ENCODE results near the gene VSTM4. TPM values are rescaled to one million over a fixed set of nuclear protein-coding genes. Genes with fewer than 3 reads are reported as not detected.

Gene VSTM4
- total and polyA plus RNA-seq, 9 donors, result 17.3 to 68.9 (median 42.9) TPM

DNA sequence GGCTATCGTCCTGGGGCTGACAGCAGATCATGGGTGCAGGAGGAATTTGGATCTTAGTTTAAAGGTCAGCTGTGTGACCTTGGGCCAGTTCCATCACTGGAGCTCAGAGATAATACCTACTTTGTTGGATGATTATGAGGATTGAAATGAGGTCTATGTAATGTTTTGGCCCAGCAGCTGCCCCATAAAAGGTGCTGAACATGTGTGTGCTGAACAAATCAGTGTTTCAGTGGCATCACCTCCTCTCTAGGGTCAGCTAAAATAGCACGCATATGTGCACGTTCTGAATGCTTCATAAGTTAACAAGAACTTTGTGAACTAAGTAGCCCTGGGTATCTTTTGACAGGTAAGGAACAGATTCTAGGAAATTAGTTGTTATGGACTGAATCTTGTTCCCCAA lies 90.8 kb downstream of the VSTM4 start:
- Histone ChIP-seq H3K27ac (peak overlapping the region; percentile 9 to 78), H3K9me3 (no peaks in the 10 kb centered on the region), H3K27me3 (no peaks in the 10 kb centered on the region), H3K4me3 (no peak overlapping the region), H3K4me1 (ENCODE audit: insufficient read depth) (peaks cover 18% of the 10 kb centered on the region), H3K36me3 (no peaks in the 10 kb centered on the region)
- TF ChIP-seq CTCF (IDR thresholded peaks at IDR 0.05) (no peak), POLR2A (IDR thresholded peaks at IDR 0.05) (no peak), EP300 (IDR thresholded peaks at IDR 0.05) (no peak)
- intact Hi-C loops (cut with DNase I), result no loop called here
- 18 to 35% (median 22%) methylated on average over 3 of the region's 3 CpGs for WGBS, 3 donors
- DNase-seq, result peak in 1 of 5 donors; percentile 12

DNA sequence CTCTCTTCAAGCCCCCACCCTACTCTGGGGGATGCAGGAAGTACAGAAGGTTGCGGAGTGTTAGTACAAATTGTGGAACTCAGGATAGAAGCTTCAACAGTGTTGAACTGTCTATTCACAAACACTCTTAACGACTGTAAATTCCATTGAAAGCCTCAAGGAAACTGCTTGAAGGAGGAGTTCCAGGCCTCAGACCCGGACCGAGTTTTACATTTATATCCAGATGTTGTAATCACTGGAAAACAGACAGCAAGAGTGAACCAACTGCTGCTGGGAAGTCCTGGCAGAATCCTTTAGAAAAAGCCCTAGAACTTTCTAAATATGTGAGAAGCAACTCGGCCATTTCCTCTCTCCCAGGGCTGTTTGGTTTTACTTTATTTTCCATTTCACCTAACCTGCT lies 91.6 kb downstream of the VSTM4 start:
- Histone ChIP-seq H3K9me3 (no peaks in the 10 kb centered on the region), H3K27me3 (no peaks in the 10 kb centered on the region), H3K4me3 (no peak overlapping the region), H3K4me1 (ENCODE audit: insufficient read depth) (peaks cover 18% of the 10 kb centered on the region), H3K27ac (peak overlapping the region in 1 of 2 donors; percentile 78), H3K36me3 (no peaks in the 10 kb centered on the region)
- WGBS, 3 donors, result 10 to 15% (median 15%) methylated on average over 5 of the region's 5 CpGs
- TF ChIP-seq EP300 (IDR thresholded peaks at IDR 0.05), result no peak
- no peak for TF ChIP-seq POLR2A (IDR thresholded peaks at IDR 0.05)
- TF ChIP-seq CTCF (IDR thresholded peaks at IDR 0.05), result no peak
- intact Hi-C loops (cut with DNase I), result no loop called here
- peak in 2 of 5 donors; percentile 22 to 54 for DNase-seq

- Histone ChIP-seq H3K4me3 (no peak overlapping the region), H3K27ac (peak overlapping the region in 1 of 2 donors; percentile 78), H3K36me3 (no peaks in the 10 kb centered on the region), H3K27me3 (no peaks in the 10 kb centered on the region), H3K4me1 (ENCODE audit: insufficient read depth) (peaks cover 18% of the 10 kb centered on the region), H3K9me3 (no peaks in the 10 kb centered on the region)
- intact Hi-C loops (cut with DNase I), result no loop called here
- TF ChIP-seq EP300 (IDR thresholded peaks at IDR 0.05) (no peak), POLR2A (IDR thresholded peaks at IDR 0.05) (no peak), CTCF (IDR thresholded peaks at IDR 0.05) (no peak)
- no peak for DNase-seq
- WGBS, 3 donors, result 77 to 81% (median 79%) methylated on average over 2 of the region's 2 CpGs
These were observed 92.3 kb downstream of the VSTM4 start for GRCh38 chr10:49023071-49023470.

DNA sequence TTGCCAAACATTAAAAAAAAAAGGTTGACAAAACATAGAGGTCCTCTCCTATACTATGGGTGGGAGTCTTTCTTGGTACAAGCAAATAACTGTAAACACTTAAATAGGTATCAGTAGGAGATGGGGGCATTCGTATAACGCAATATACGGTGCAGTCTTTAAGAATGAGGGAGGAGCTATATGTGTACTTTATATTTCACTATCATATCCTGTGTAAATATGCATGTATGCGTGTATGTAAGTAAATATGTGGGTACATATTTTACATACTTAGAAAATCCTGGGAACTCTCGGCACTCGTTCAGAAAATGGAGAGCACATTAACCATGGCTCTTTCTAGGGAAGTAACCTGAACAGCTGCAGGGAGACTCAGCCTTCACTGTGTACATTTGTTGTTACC lies 93.6 kb downstream of the VSTM4 start:
- Histone ChIP-seq H3K27ac (no peak overlapping the region), H3K9me3 (no peaks in the 10 kb centered on the region), H3K4me3 (no peak overlapping the region), H3K27me3 (no peaks in the 10 kb centered on the region), H3K36me3 (no peaks in the 10 kb centered on the region), H3K4me1 (ENCODE audit: insufficient read depth) (peaks cover 18% of the 10 kb centered on the region)
- no peak for DNase-seq
- 94 to 96% (median 95%) methylated on average over 6 of the region's 6 CpGs for WGBS, 3 donors
- intact Hi-C loops (cut with DNase I), result no loop called here
- TF ChIP-seq CTCF (IDR thresholded peaks at IDR 0.05), result no peak
- no peak for TF ChIP-seq POLR2A (IDR thresholded peaks at IDR 0.05)
- no peak for TF ChIP-seq EP300 (IDR thresholded peaks at IDR 0.05)

All from ovary (tissue), 9 donors.